Umbilical cord (tissue), 2 donors: ENCODE results near the gene NEGR1. TPM values are rescaled to one million over a fixed set of nuclear protein-coding genes. Genes with fewer than 3 reads are reported as not detected.

Source experiments
- DNase-seq: peaks from one replicate; pipeline ENCODE4 v3.0.0-alpha.2; 2015; ENCODE audit warnings: low spot score
- total RNA-seq: library from RNA; depleted of rRNA; stranded (reverse); fragments of >200 nt; gene quantifications from one replicate; pipeline ENCODE4 v1.2.3, GENCODE V29; 2014; ENCODE audit warnings: low replicate concordance; ENCODE audit not compliant: insufficient read depth

Gene NEGR1
- total RNA-seq, 1 donor from 2014 or later, result 49.1 TPM

DNA sequence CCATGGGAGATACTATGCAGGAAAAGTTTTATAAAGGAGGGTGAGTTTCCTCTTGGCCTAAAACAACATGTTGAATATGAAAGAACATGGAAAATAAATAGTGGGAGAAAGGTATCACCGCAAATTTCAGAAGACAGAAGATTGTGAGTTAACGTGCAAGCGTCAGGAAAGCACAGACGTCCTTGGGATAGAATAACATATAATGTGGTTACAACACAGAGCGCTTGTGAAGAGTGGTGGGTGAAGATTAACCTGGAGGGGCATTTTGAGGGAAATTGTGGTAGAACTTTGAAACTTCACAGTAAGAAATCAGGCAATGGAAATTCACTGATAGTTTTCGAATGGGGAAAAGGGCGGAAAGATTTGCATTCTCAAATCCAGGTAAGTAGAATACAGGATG is 47.3 kb downstream of the NEGR1 start:
- DNase-seq, result no peak

GRCh38 chr1:72230746-72231145 is 51.6 kb downstream of the NEGR1 start:
- DNase-seq, result no peak

GRCh38 chr1:72229893-72230292 is 52.4 kb downstream of the NEGR1 start:
- DNase-seq, result no peak

DNA sequence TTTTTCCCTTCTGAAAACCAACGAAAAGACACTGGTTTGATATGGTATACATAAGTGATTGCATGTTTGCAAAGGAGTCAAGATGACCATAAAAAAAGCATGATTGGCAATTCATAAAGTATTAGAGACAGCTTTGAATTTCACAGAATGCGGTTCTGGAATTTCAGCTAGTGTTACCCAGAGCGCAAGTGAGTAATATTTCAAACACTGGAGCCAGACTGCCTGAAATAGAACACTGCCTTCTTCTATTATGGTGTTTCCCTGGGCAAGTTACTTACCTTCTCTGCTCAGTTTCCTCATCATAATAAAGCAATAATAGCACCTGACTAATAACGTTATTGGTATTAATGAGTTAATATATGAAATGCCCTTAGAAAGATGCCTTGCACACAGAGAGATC is 54.7 kb downstream of the NEGR1 start:
- DNase-seq, result no peak

DNA sequence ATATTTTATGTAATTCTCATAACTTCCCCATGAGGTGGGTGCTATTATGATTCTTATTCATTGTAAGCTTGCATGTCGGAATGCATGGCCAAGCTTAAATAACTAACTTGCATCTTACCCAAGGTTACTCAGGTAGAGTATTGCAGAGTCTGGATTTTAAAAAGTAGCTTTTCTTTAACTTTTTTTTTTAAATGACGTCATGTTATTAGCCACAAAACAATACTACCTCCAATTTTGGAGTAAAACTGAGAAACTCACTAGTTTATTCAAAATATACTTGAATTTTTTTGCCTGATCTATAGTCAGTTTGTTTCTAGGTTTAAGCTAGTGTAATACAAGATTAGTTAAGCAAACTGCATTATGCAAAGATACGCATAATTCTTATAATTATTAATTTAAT is 57.8 kb downstream of the NEGR1 start:
- DNase-seq, result no peak

DNA sequence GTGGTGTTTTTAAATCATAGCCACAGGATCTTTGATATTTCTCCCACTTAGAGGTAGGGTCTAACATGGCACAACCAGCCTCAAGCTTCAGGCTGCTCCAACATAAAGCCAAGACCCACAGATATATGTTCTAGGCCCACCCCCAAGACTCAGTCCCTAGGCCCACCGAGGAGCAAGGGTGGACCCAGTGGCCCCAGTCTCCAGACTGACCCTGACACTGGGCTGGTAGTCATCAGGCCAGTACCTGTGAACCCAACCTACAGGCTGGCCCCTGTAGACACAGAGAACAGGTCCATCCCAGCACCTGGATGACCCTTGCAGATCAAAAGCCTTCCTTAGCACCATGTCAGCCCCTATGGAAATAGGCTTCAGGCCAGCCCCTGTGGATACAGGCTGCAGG is 60.5 kb downstream of the NEGR1 start:
- no peak for DNase-seq

DNA sequence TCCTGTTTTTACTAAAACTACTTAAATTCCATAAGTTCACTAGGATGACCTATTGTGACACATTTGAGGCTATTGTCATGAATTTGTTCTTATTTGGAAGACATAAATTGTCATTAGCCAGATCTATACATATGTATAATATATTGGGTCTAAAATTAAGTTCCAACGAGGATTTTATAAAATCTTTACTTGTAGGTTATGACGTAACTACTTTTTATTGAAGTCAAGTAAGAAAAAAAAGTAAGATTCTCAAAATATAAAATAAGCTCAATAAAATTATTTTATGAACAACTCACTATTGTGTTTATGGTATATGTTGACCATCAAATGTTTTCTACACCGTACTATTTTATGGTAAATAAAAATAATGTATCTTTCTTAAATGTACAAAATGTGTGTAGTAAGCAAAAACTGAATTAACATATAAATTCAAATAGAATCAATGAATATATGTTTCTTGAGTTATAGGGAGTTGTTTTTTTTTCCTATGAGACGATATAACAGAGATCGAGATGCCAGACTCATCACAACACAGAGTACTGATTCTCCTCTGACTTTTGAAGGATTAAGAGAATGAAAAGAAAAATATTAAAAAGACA is 64.1 kb downstream of the NEGR1 start:
- DNase-seq, result no peak

- DNase-seq, result no peak
Measured at GRCh38 chr1:72207059-72207458, 75.3 kb downstream of the NEGR1 start.

DNA sequence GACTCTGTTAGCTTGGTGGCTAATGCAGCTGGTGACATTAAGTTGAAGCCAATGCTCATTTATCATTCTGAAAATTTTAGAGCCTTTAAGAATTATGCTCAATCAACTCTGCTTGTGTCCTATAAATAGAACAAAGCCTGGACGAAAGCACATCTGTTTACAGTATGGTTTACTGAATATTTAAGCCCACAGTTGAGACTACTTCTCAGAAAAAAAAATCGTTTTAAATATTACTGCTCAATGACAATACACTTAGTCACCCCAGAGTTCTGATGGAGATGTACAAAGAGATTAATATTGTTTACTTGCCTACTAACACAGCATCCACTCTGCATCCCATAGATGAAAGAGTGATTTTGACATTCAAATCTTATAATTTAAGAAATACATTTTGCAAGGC is 79.6 kb downstream of the NEGR1 start:
- no peak for DNase-seq

- DNase-seq, result no peak
Measured at GRCh38 chr1:72197786-72198185, 84.6 kb downstream of the NEGR1 start.

- DNase-seq, result peak; percentile 32
Measured at GRCh38 chr1:72186733-72187307, 95.5 kb downstream of the NEGR1 start.

- peak; percentile 17 for DNase-seq
Measured at GRCh38 chr1:72184099-72184701, 98.1 kb downstream of the NEGR1 start.

DNA sequence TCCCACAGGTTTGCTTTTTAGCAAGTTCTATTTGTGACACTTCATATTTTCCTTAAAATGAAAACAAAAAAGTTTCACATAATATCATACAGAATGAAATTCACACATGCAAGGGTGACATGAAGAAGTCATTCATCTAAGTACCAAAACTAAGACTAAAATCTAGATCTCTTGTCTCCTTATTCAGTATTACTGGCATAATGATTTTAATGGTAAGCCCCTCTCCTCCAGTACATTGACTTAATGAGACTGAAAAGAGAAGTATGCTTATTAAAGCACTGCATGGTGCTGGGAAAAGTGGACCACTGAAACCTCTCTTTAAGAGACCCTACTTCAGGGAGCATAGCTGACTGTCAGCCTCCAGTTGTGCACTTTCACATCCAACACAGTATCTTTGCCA is 99.5 kb downstream of the NEGR1 start:
- DNase-seq, result no peak

- no peak for DNase-seq
Measured at GRCh38 chr1:72178266-72178665, 104.1 kb downstream of the NEGR1 start.

DNA sequence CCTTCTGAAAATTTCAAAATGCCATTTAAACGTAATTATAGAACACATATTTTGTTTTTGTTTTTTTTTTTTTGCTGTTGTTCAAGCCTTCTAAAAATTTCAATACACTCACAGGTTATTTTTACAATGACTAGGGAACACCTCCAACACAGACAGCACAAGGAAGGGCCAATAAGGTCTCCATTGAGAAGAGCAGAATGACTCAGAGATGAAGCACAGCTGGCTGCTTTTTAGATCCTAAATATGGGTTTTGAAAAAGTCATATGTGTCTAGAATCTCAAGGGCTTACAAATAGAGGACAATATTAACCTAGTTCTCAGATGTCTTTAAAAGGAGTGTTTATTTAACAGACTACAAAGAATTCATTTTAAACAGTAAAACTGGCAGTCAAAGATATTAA is 104.6 kb downstream of the NEGR1 start:
- DNase-seq, result no peak

GRCh38 chr1:72170246-72170645 is 112.1 kb downstream of the NEGR1 start:
- no peak for DNase-seq

GRCh38 chr1:72166426-72166825 is 115.9 kb downstream of the NEGR1 start:
- no peak for DNase-seq

GRCh38 chr1:72150508-72150907 is 131.8 kb downstream of the NEGR1 start:
- no peak for DNase-seq

- no peak for DNase-seq
Measured at GRCh38 chr1:72141875-72142274, 140.5 kb downstream of the NEGR1 start.

DNA sequence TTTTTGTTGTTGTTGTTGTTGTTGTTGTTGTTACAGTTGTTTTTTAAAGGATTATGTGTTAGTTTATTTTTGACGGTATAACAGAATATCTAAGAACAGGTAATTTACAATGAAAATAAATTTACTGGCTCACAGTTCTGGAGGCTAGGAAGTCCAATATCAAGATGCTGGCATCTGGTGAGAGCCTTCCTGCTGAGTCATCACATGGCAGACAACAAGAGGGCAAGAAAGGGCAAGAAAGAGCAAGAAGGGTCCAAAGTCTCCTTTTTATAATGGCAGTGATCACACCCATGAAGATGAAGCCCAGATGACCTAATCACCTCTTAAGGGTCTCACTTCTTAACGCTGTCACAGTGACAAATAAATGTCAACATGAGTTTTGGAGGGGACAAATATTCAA is 142.1 kb downstream of the NEGR1 start:
- no peak for DNase-seq

DNA sequence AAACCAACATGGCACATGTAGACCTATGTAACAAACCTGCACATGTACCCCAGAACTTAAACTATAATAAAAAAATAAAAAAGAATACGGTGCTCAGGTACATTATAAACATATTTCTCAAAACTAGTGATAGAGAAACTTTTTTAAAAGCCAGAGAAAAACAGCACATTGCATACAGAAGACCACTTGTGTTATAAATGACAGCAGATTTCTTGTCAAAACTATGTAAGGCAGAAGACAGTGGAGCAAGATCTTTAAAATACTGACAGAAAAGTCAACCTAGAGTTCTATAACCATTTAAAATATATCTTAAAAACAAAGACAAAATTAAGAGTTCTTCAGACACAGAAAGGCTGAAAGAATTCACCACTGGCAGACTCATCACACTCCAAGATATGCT is 144.7 kb downstream of the NEGR1 start:
- DNase-seq, result no peak

DNA sequence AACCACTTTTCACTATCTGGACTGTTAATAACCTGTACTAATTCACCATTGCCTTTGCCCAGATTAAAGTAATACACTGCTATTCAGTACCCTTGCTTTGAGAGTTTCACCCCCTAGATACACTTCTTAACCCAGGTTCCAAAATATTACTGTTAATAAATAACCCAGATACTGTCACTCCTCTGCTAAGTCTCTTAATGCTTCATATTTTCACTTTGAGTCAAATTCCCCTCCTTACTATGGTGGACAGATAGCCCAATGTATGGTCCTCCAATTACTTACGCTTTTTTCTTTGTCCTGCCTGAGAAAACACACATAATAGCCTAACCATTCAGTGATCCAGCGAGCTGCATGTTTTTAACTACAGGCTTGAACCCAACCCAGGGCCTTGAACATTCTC is 152.5 kb downstream of the NEGR1 start:
- no peak for DNase-seq

GRCh38 chr1:72122099-72122880 is 160.0 kb downstream of the NEGR1 start:
- no peak for DNase-seq
